Transverse colon (tissue), 4 donors: ENCODE measurements around the gene AK2. TPM values are rescaled to one million over a fixed set of nuclear protein-coding genes. Genes with fewer than 3 reads are reported as not detected.
"Not testable (repeated sequence)": the region's sequence is repeated elsewhere in the genome, so short reads cannot be mapped to it uniquely, and the experiment has no call there.

Source experiments
- DNase-seq: peaks from one replicate; pipeline ENCODE4 v3.0.0-alpha.2; 2019
- H3K27ac ChIP-seq, 4 donors: fragments of 200-600 bp; sonication (generic); 2 replicates each; pipeline ENCODE4 v1.5.1; 2016 to 2018; ENCODE audit warnings: inconsistent platforms in 4 of 4
- H3K27me3 ChIP-seq: fragments of 200-600 bp; sonication (generic); 2 replicates; pipeline ENCODE4 v1.5.1; 2017; ENCODE audit warnings: inconsistent platforms
- H3K36me3 ChIP-seq, 4 donors: fragments of 200-600 bp; sonication (generic); 2 replicates each; pipeline ENCODE4 v1.5.1; 2017 to 2019; ENCODE audit warnings: inconsistent platforms in 4 of 4
- H3K4me1 ChIP-seq, 4 donors: fragments of 200-600 bp; sonication (generic); 2 replicates each; pipeline ENCODE4 v1.5.1; 2017 to 2020; ENCODE audit warnings: inconsistent platforms in 4 of 4
- H3K4me3 ChIP-seq, 4 donors: fragments of 200-600 bp; sonication (generic); 1 replicate in 1 of 4; 2 replicates in 3 of 4; pipeline versions ENCODE4 v1.5.1 to v1.6.1; 2017 to 2019; ENCODE audit warnings: inconsistent platforms in 4 of 4
- H3K9me3 ChIP-seq, 2 donors: fragments of 200-600 bp; sonication (generic); 2 replicates each; pipeline ENCODE4 v1.5.1; 2017 to 2019; ENCODE audit warnings: inconsistent platforms in 2 of 2
- EP300 ChIP-seq: sonication (generic); formaldehyde crosslinking; IDR thresholded peaks from one replicate; pipeline ENCODE4 v1.6.1; 2017; ENCODE audit warnings: antibody characterized with exemption, low read depth
- POLR2A ChIP-seq: fragments of 450-650 bp; IDR thresholded peaks from one replicate; pipeline ENCODE4 v1.6.1; 2016; ENCODE audit warnings: antibody characterized with exemption, mild to moderate bottlenecking, moderate library complexity
- POLR2AphosphoS5 ChIP-seq, 3 donors: sonication (generic); formaldehyde crosslinking; IDR thresholded peaks; one replicate each; pipeline ENCODE4 v1.6.1; 2016; ENCODE audit warnings: antibody characterized with exemption in 3 of 3
- WGBS, 2 donors: methylation state at CpG; one replicate each; pipeline ENCODE4 v1.1.5; 2018; ENCODE audit warnings: low coverage in 1 of 2; 5-methylcytosine and 5-hydroxymethylcytosine counted together
- in situ Hi-C, 4 donors: fragments of 200-750 bp; cut with MboI; loops; one replicate each; pipeline versions ENCODE4 v1.15.0 to v1.15.1; 2017; ENCODE audit warnings: low sequenced_read_pairs in 3 of 4, low pct_ligation_motif_present in 1 of 4, low pct_unique_long_range_greater_than_20kb in 1 of 4
- intact Hi-C: fragments of 100-400 bp; cut with DNase I; formaldehyde crosslinking; loops from one replicate; pipeline ENCODE4 v1.15.1; 2023; ENCODE audit warnings: low total_unique reads
- total RNA-seq, 4 donors: library from RNA; depleted of rRNA; stranded (reverse); fragments of >200 nt; gene quantifications; one replicate each; pipeline ENCODE4 v1.1.0, GENCODE V29; 2016
- TF ChIP-seq, protein P1 (sequence below), 5 experiments: fragments of 200-600 bp in 3 of 5; fragments of 450-650 bp in 2 of 5; sonication (generic) in 3 of 5; IDR thresholded peaks; 1 replicate in 2 of 5; 2 replicates in 3 of 5; pipeline ENCODE4 v1.5.1; 2016 to 2017; ENCODE audit warnings: antibody characterized with exemption in 5 of 5, inconsistent platforms in 3 of 5, mild to moderate bottlenecking in 2 of 5, moderate library complexity in 1 of 5

The AK2 gene
- total RNA-seq, 4 donors from 2014 or later = 209 to 296 (median 211) TPM

DNA sequence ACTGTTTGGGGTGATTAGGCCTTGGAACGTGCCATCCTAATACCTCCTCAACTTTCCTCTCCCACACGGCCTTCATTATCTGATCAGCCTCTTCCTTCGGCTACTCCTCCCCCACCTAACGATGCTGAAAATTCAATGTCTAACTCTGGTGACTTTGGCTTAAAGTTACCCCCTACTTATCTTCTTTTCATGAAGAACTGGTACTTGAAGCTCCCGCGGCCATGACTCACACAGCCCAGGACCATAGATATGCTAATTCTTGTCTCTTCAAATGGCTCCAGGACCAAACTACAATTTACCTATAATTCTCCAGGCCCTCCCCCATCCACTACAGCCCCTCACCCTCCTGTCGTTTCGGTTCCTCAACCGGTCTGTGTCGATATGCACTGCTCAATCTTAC is 28.6 kb upstream of the AK2 start:
- Histone ChIP-seq H3K36me3 (no peaks in the 10 kb centered on the region), H3K4me1 (peaks cover 0 to 3% (median 0%) of the 10 kb centered on the region in 4 donors), H3K4me3 (no peak overlapping the region), H3K27ac (no peak overlapping the region), H3K9me3 (peaks cover 25 to 35% of the 10 kb centered on the region in 2 donors), H3K27me3 (no peaks in the 10 kb centered on the region)
- intact Hi-C loops (no loop called here), in situ Hi-C loops (loop anchor here in 1 of 4 donors (25.0 kb wide), 1 partner anchor 128 kb away; no protein-coding TSS in a partner anchor)
- no peak for DNase-seq
- WGBS, 2 donors = 85 to 91% methylated on average over 8 to 10 of the region's 10 CpGs
- TF ChIP-seq EP300 (no peak), POLR2AphosphoS5 (IDR thresholded peaks at IDR 0.05) (no peak), POLR2A (no peak)
- TF ChIP-seq, protein P1, sequence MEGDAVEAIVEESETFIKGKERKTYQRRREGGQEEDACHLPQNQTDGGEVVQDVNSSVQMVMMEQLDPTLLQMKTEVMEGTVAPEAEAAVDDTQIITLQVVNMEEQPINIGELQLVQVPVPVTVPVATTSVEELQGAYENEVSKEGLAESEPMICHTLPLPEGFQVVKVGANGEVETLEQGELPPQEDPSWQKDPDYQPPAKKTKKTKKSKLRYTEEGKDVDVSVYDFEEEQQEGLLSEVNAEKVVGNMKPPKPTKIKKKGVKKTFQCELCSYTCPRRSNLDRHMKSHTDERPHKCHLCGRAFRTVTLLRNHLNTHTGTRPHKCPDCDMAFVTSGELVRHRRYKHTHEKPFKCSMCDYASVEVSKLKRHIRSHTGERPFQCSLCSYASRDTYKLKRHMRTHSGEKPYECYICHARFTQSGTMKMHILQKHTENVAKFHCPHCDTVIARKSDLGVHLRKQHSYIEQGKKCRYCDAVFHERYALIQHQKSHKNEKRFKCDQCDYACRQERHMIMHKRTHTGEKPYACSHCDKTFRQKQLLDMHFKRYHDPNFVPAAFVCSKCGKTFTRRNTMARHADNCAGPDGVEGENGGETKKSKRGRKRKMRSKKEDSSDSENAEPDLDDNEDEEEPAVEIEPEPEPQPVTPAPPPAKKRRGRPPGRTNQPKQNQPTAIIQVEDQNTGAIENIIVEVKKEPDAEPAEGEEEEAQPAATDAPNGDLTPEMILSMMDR (IDR thresholded peaks at IDR 0.05) = no peak

DNA sequence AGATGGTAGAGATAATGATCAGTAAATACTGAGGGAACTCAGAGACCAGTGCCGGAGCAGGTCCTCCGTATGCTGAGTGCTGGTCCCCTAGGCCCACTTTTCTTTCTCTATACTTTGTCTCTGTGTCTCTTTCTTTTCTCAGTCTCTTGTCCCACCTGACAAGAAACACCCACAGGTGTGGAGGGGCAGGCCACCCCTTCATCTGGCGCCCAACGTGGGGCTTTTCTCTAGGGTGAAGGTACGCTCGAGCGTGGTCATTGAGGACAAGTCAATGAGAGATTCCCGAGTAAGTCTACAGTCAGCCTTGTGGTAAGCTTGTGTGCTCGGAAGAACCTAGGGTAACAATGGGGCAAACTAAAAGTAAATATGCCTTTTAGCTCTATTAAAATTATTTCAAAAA is 27.6 kb upstream of the AK2 start:
- H3K27me3 ChIP-seq, H3K27ac ChIP-seq, H3K4me1 ChIP-seq, intact Hi-C loops, DNase-seq, H3K4me3 ChIP-seq, H3K36me3 ChIP-seq: not testable (repeated sequence)
- WGBS, 2 donors = 86 to 88% methylated on average over 8 to 9 of the region's 9 CpGs
- in situ Hi-C loops = loop anchor here in 1 of 4 donors (25.0 kb wide), 1 partner anchor 127 kb away; no protein-coding TSS in a partner anchor
- H3K9me3 ChIP-seq = peaks cover 25 to 35% of the 10 kb centered on the region in 2 donors

DNA sequence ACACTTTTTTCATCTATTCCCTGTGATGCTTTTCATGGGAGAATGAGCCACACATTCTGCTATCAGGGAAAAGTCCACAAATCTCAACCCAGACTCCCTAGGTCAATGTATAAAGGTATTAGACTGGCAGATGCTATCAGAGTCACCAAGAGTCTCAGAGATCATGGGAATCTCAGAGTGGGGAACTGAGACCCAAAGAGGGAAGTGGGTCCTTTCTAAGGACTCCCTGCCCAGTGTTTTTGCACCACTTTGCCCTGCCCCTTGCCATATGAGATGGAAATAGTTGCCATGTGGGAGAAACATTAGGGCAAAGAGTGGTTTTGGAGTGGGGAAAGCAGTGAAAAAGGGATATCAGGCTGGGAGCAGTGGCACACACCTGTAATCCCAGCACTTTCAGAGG is 25.2 kb upstream of the AK2 start:
- in situ Hi-C loops = loop anchor here in 1 of 4 donors (25.0 kb wide), 1 partner anchor 125 kb away; no protein-coding TSS in a partner anchor
- no peak for TF ChIP-seq POLR2A
- TF ChIP-seq POLR2AphosphoS5 (IDR thresholded peaks at IDR 0.05) = no peak
- TF ChIP-seq EP300 = no peak
- TF ChIP-seq, protein P1 (IDR thresholded peaks at IDR 0.05) = no peak
- Histone ChIP-seq H3K27me3 (no peaks in the 10 kb centered on the region), H3K4me3 (no peak overlapping the region), H3K9me3 (peaks cover 25 to 35% of the 10 kb centered on the region in 2 donors), H3K27ac (no peak overlapping the region), H3K36me3 (no peaks in the 10 kb centered on the region), H3K4me1 (peaks cover 0 to 16% (median 7%) of the 10 kb centered on the region in 4 donors)
- intact Hi-C loops = no loop called here
- no peak for DNase-seq

DNA sequence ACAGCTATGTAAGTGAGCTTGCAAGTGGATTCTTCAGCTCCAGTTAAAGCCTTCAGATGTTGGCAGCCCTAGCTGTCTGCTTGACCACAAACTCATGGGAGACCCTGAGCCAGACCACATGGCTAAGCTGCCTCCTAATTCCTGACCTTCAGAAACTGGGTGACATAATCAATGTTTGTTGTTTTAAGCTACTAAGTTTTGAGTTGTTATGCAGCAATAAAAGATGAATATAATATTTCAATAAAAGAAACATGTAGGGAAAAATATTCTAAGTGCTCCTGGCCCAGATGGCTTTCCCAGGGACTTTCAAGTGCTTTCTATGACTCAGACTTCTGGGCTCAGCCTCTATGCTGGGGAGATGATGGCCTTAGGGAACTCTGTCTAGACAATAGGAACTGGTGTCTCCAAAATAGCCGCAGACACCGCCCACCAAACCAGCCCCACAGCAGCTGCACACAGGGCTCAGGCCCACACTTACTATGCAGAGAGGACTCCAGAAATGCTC is 23.9 kb upstream of the AK2 start:
- peak in 1 of 3 donors; percentile 5 for TF ChIP-seq POLR2AphosphoS5 (IDR thresholded peaks at IDR 0.05)
- TF ChIP-seq EP300 = no peak
- no peaks in the 10 kb centered on the region for H3K36me3 ChIP-seq
- no peaks in the 10 kb centered on the region for H3K27me3 ChIP-seq
- peaks cover 22 to 29% of the 10 kb centered on the region in 2 donors for H3K9me3 ChIP-seq
- no peak for DNase-seq
- in situ Hi-C loops (loop anchor here in 1 of 4 donors (25.0 kb wide), 1 partner anchor 123 kb away; no protein-coding TSS in a partner anchor), intact Hi-C loops (no loop called here)
- H3K4me3 ChIP-seq = no peak overlapping the region
- H3K27ac ChIP-seq = peak overlapping the region in 1 of 4 donors; percentile 12
- WGBS, 2 donors = 58% methylated on average over 2 of the region's 2 CpGs; no CpG with 5 or more reads in 1 of the 2 donors
- peaks cover 0 to 16% (median 10%) of the 10 kb centered on the region in 4 donors for H3K4me1 ChIP-seq

DNA sequence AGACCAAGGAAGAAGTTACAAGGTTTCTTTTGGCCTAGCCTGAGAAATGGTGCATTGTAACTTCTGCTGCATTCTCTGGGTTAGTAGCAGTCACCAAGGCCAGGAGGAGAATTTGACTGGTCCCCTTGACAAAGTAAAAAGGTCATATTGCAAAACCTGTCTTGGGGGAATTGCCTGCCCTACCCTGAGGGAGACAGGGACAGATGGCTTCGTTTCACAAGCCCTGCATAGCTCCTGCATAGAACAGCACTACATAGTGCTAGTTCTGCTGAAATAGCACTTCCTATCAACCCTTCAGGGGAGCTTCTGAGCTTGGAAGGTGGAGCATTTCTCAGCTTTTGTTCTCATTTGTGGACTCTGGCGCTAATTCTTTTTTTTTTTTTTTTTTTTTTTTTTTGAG is 20.4 kb upstream of the AK2 start:
- no peak for DNase-seq
- intact Hi-C loops (loop anchor here (5.0 kb wide), 1 partner anchor 130 kb away; no protein-coding TSS in a partner anchor), in situ Hi-C loops (loop anchor here in 3 of 4 donors (5.0 to 25.0 kb wide), 3 partner anchors 120 to 130 kb away; no protein-coding TSS in a partner anchor)
- 73% methylated on average over 2 of the region's 2 CpGs; no CpG with 5 or more reads in 1 of the 2 donors for WGBS, 2 donors
- TF ChIP-seq, protein P1 (IDR thresholded peaks at IDR 0.05) = no peak
- Histone ChIP-seq H3K4me1 (peaks cover 4 to 24% (median 19%) of the 10 kb centered on the region in 4 donors), H3K4me3 (no peak overlapping the region), H3K27ac (peak overlapping the region in 1 of 4 donors; percentile 74), H3K9me3 (peaks cover 0 to 1% of the 10 kb centered on the region in 2 donors), H3K36me3 (no peaks in the 10 kb centered on the region), H3K27me3 (no peaks in the 10 kb centered on the region)
